NCI-H1048 (cell line): ENCODE measurements around the gene KICS2.
"Not testable (repeated sequence)": the region's sequence is repeated elsewhere in the genome, so short reads cannot be mapped to it uniquely, and the experiment has no call there.

Experiments used
- DNase-seq: peaks from one replicate; lab custom pipeline; 2025; lab: John Stamatoyannopoulos, UW

The KICS2 gene

GRCh38 chr12:64222009-64222765 lies at the start of gene KICS2:
Gene KICS2, minus strand, starts transcription at chr12:64222296. Its CDS starts 59 bp downstream, at chr12:64222237.
- peak; percentile 86 for DNase-seq

- DNase-seq: no peak
Observed at GRCh38 chr12:64270411-64270810, 48.3 kb upstream of the KICS2 start.

GRCh38 chr12:64269161-64269560 lies 47.1 kb upstream of the KICS2 start:
- DNase-seq: no peak

- no peak for DNase-seq
Observed at GRCh38 chr12:64268409-64268808, 46.3 kb upstream of the KICS2 start.

- DNase-seq: no peak
Observed at GRCh38 chr12:64265839-64266238, 43.7 kb upstream of the KICS2 start.

- DNase-seq: no peak
Observed at GRCh38 chr12:64261813-64262212, 39.7 kb upstream of the KICS2 start.

GRCh38 chr12:64258576-64258975 lies 36.5 kb upstream of the KICS2 start:
- no peak for DNase-seq

- DNase-seq: peak; percentile 14
Observed at GRCh38 chr12:64256166-64256800, 34.2 kb upstream of the KICS2 start.

GRCh38 chr12:64255249-64255648 lies 33.2 kb upstream of the KICS2 start:
- no peak for DNase-seq

GRCh38 chr12:64253356-64253755 lies 31.3 kb upstream of the KICS2 start:
- no peak for DNase-seq

GRCh38 chr12:64252681-64253080 lies 30.6 kb upstream of the KICS2 start:
- no peak for DNase-seq

- DNase-seq: no peak
Observed at GRCh38 chr12:64243809-64244208, 21.7 kb upstream of the KICS2 start.

- DNase-seq: no peak
Observed at GRCh38 chr12:64240781-64241180, 18.7 kb upstream of the KICS2 start.

- no peak for DNase-seq
Observed at GRCh38 chr12:64237382-64237781, 15.3 kb upstream of the KICS2 start.

- no peak for DNase-seq
Observed at GRCh38 chr12:64236549-64236948, 14.5 kb upstream of the KICS2 start.

GRCh38 chr12:64232196-64232595 lies 10.1 kb upstream of the KICS2 start:
- DNase-seq: no peak

GRCh38 chr12:64229796-64230195 lies 7.7 kb upstream of the KICS2 start:
- DNase-seq: no peak

GRCh38 chr12:64229240-64229639 lies 7.1 kb upstream of the KICS2 start:
- DNase-seq: no peak

GRCh38 chr12:64225626-64226025 lies 3.5 kb upstream of the KICS2 start:
- DNase-seq: no peak

GRCh38 chr12:64221651-64222008 lies 466 bp downstream of the KICS2 start:
- peak; percentile 70 for DNase-seq

- DNase-seq: no peak
Observed at GRCh38 chr12:64220046-64220445, 2.0 kb downstream of the KICS2 start.

GRCh38 chr12:64219145-64219544 lies 3.0 kb downstream of the KICS2 start:
- no peak for DNase-seq

GRCh38 chr12:64218597-64218996 lies 3.5 kb downstream of the KICS2 start:
- DNase-seq: no peak

- not testable (repeated sequence) for DNase-seq
Observed at GRCh38 chr12:64217643-64218042, 4.5 kb downstream of the KICS2 start.
